Measurements from ENCODE around the gene MED12L. TPM values are rescaled to one million over a fixed set of nuclear protein-coding genes. Genes with fewer than 3 reads are reported as not detected.

MED12L gene
- total RNA-seq, 3 donors from 2014 or later: 0.48 to 1.6 (median 1.6) TPM

- no peak for TF ChIP-seq POLR2A (IDR thresholded peaks at IDR 0.05)
- TF ChIP-seq CTCF (IDR thresholded peaks at IDR 0.05): no peak
- TF ChIP-seq POLR2AphosphoS5 (IDR thresholded peaks at IDR 0.05): no peak
- H3K4me3 ChIP-seq: no peak overlapping the region
- intact Hi-C loops (cut with DNase I; ENCODE audit: low total_unique reads): no loop called here
- no peaks in the 10 kb centered on the region for H3K36me3 ChIP-seq
- H3K27ac ChIP-seq: no peak overlapping the region
- H3K4me1 ChIP-seq: no peaks in the 10 kb centered on the region
- no peak for DNase-seq (ENCODE audit: low spot score in 2 of 2)
- H3K9me3 ChIP-seq: no peaks in the 10 kb centered on the region
- no peaks in the 10 kb centered on the region for H3K27me3 ChIP-seq
Measured at GRCh38 chr3:151123827-151124226, 38.4 kb downstream of the MED12L start.

DNA sequence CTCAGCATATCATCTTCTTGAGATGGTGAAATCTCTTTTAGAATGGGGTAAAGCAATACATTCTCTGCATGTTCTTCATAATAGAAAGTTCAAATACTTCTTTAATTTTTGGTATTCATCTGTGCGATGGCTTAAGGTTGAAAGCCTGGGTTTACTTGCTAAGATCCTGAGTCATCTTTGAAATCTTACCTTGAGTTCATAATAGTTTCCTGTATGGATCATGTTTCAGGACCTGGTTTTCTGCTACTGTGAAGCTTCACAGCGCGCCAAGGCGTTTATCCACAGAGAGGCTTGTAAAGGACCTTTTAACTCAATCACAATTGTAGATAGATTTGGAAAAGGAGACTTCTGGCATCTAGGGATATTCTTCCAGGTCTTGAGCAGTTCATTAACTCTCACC is 39.0 kb downstream of the MED12L start:
- Histone ChIP-seq H3K4me1 (no peaks in the 10 kb centered on the region), H3K36me3 (no peaks in the 10 kb centered on the region), H3K27ac (no peak overlapping the region), H3K27me3 (no peaks in the 10 kb centered on the region), H3K9me3 (no peaks in the 10 kb centered on the region), H3K4me3 (no peak overlapping the region)
- DNase-seq (ENCODE audit: low spot score in 2 of 2): no peak
- TF ChIP-seq CTCF (IDR thresholded peaks at IDR 0.05) (no peak), POLR2A (IDR thresholded peaks at IDR 0.05) (no peak), POLR2AphosphoS5 (IDR thresholded peaks at IDR 0.05) (no peak)
- intact Hi-C loops (cut with DNase I; ENCODE audit: low total_unique reads): no loop called here

GRCh38 chr3:151130428-151130827 is 45.0 kb downstream of the MED12L start:
- Histone ChIP-seq H3K9me3 (no peaks in the 10 kb centered on the region), H3K4me3 (no peak overlapping the region), H3K36me3 (no peaks in the 10 kb centered on the region), H3K27me3 (no peaks in the 10 kb centered on the region), H3K27ac (no peak overlapping the region), H3K4me1 (no peaks in the 10 kb centered on the region)
- TF ChIP-seq POLR2AphosphoS5 (IDR thresholded peaks at IDR 0.05) (no peak), POLR2A (IDR thresholded peaks at IDR 0.05) (no peak), CTCF (IDR thresholded peaks at IDR 0.05) (no peak)
- DNase-seq (ENCODE audit: low spot score in 2 of 2): no peak
- intact Hi-C loops (cut with DNase I; ENCODE audit: low total_unique reads): loop anchor here (5.0 kb wide), 1 partner anchor 978 kb away; no protein-coding TSS in a partner anchor

GRCh38 chr3:151133175-151133574 is 47.7 kb downstream of the MED12L start:
- no peak overlapping the region for H3K4me3 ChIP-seq
- intact Hi-C loops (cut with DNase I; ENCODE audit: low total_unique reads): loop anchor here (5.0 kb wide), 1 partner anchor 981 kb away; no protein-coding TSS in a partner anchor
- H3K36me3 ChIP-seq: no peaks in the 10 kb centered on the region
- no peak overlapping the region for H3K27ac ChIP-seq
- no peaks in the 10 kb centered on the region for H3K27me3 ChIP-seq
- DNase-seq (ENCODE audit: low spot score in 2 of 2): no peak
- no peak for TF ChIP-seq CTCF (IDR thresholded peaks at IDR 0.05)
- no peaks in the 10 kb centered on the region for H3K9me3 ChIP-seq
- no peaks in the 10 kb centered on the region for H3K4me1 ChIP-seq

GRCh38 chr3:151133917-151134450 is 48.5 kb downstream of the MED12L start:
- intact Hi-C loops (cut with DNase I; ENCODE audit: low total_unique reads): loop anchor here (5.0 kb wide), 1 partner anchor 982 kb away; no protein-coding TSS in a partner anchor
- Histone ChIP-seq H3K27me3 (no peaks in the 10 kb centered on the region), H3K27ac (no peak overlapping the region), H3K36me3 (no peaks in the 10 kb centered on the region), H3K4me3 (no peak overlapping the region), H3K9me3 (no peaks in the 10 kb centered on the region), H3K4me1 (no peaks in the 10 kb centered on the region)
- DNase-seq (ENCODE audit: low spot score in 2 of 2): no peak
- TF ChIP-seq CTCF (IDR thresholded peaks at IDR 0.05): no peak
- TF ChIP-seq POLR2AphosphoS5 (IDR thresholded peaks at IDR 0.05): no peak
- no peak for TF ChIP-seq POLR2A (IDR thresholded peaks at IDR 0.05)

Measured in breast epithelium (tissue), 4 donors.